HepG2 (cell line): ENCODE data around the gene FAIM2. TPM values are rescaled to one million over a fixed set of nuclear protein-coding genes. Genes with fewer than 3 reads are reported as not detected.

ENCODE experiments used
- E2F2 ChIP-seq: sonication (generic); formaldehyde crosslinking; IDR thresholded peaks from 2 replicates; pipeline ENCODE4 v1.4.0; 2020; ENCODE audit warnings: missing genetic modification reagents, borderline replicate concordance
- E2F5 ChIP-seq: sonication (generic); formaldehyde crosslinking; conservative IDR thresholded peaks from 2 replicates; pipeline ENCODE4 v1.4.0; 2020; ENCODE audit warnings: missing genetic modification reagents
- FOXA3 ChIP-seq: IDR thresholded peaks from 2 replicates; pipeline ENCODE4 v1.6.1; 2016; ENCODE audit warnings: missing genetic modification reagents, missing compliant biosample characterization
- GATAD1 ChIP-seq: IDR thresholded peaks from 2 replicates; pipeline ENCODE4 v1.6.1; 2016; ENCODE audit warnings: missing genetic modification reagents, missing compliant biosample characterization
- MEF2D ChIP-seq: sonication (generic); formaldehyde crosslinking; IDR thresholded peaks from 2 replicates; pipeline ENCODE4 v1.5.1; 2020; ENCODE audit warnings: mild to moderate bottlenecking, missing genetic modification reagents
- RNF2 ChIP-seq: fragments of 450-650 bp; conservative IDR thresholded peaks from 2 replicates; pipeline ENCODE4 v1.6.1; 2016; ENCODE audit warnings: low read depth
- SOX5 ChIP-seq: IDR thresholded peaks from 2 replicates; pipeline ENCODE4 v1.6.1; 2016; ENCODE audit warnings: borderline replicate concordance
- TBX2 ChIP-seq: sonication (generic); formaldehyde crosslinking; IDR thresholded peaks from 2 replicates; pipeline ENCODE4 v1.5.0; 2020; ENCODE audit warnings: missing genetic modification reagents, mild to moderate bottlenecking, borderline replicate concordance
- ZNF614 ChIP-seq: IDR thresholded peaks from 2 replicates; pipeline ENCODE4 v1.6.1; 2018; ENCODE audit warnings: missing biosample characterization, missing genetic modification reagents, inconsistent platforms, borderline replicate concordance
- polyA plus RNA-seq, 8 experiments: library from polyadenylated mRNA; depleted of rRNA in 3 of 8; stranded (reverse) in 7 of 8; unstranded in 1 of 8; fragments of >200 nt; fragmentation: Illumina TruSeq in 4 of 8; extraction: Trizol in 4 of 8; gene quantifications; 2 replicates each; pipeline versions ENCODE4 v1.2.1 to v1.2.3, GENCODE V29; 2011 to 2016; ENCODE audit warnings: low read depth in 4 of 8, missing spikeins in 1 of 8, mixed read lengths in 1 of 8; ENCODE audit not compliant: insufficient read depth in 1 of 8
- total RNA-seq, 5 experiments: library from RNA; depleted of rRNA; stranded (reverse); fragments of >200 nt; fragmentation: Illumina TruSeq; extraction: Trizol; gene quantifications; 2 replicates each; pipeline ENCODE4 v1.2.3, GENCODE V29; 2016; ENCODE audit warnings: low read depth in 1 of 5
- TF ChIP-seq, protein P1 (sequence below): IDR thresholded peaks from 2 replicates; pipeline ENCODE4 v1.4.0; 2020; ENCODE audit warnings: mild to moderate bottlenecking, missing genetic modification reagents

Gene FAIM2
- total and polyA plus RNA-seq, 2 of the 13 experiments (the other 11 are each of a cell fraction or from before 2014, with no cell fraction given): not detected

- TF ChIP-seq, protein P1, sequence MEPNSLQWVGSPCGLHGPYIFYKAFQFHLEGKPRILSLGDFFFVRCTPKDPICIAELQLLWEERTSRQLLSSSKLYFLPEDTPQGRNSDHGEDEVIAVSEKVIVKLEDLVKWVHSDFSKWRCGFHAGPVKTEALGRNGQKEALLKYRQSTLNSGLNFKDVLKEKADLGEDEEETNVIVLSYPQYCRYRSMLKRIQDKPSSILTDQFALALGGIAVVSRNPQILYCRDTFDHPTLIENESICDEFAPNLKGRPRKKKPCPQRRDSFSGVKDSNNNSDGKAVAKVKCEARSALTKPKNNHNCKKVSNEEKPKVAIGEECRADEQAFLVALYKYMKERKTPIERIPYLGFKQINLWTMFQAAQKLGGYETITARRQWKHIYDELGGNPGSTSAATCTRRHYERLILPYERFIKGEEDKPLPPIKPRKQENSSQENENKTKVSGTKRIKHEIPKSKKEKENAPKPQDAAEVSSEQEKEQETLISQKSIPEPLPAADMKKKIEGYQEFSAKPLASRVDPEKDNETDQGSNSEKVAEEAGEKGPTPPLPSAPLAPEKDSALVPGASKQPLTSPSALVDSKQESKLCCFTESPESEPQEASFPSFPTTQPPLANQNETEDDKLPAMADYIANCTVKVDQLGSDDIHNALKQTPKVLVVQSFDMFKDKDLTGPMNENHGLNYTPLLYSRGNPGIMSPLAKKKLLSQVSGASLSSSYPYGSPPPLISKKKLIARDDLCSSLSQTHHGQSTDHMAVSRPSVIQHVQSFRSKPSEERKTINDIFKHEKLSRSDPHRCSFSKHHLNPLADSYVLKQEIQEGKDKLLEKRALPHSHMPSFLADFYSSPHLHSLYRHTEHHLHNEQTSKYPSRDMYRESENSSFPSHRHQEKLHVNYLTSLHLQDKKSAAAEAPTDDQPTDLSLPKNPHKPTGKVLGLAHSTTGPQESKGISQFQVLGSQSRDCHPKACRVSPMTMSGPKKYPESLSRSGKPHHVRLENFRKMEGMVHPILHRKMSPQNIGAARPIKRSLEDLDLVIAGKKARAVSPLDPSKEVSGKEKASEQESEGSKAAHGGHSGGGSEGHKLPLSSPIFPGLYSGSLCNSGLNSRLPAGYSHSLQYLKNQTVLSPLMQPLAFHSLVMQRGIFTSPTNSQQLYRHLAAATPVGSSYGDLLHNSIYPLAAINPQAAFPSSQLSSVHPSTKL (CRISPR knock-in tag): peak; percentile 40; the same call in 1 of the 2 replicates
- no peak for TF ChIP-seq E2F2
- no peak for TF ChIP-seq E2F5
- peak; percentile 38; the same call in 1 of the 2 replicates for TF ChIP-seq SOX5
- TF ChIP-seq FOXA3 (CRISPR knock-in tag): peak; percentile 5; the same call in 1 of the 2 replicates
- TF ChIP-seq ZNF614 (CRISPR knock-in tag): peak; percentile 78; the same call in 1 of the 2 replicates
- peak; percentile 56; the same call in 1 of the 2 replicates for TF ChIP-seq MEF2D (CRISPR knock-in tag)
- TF ChIP-seq RNF2: 0 out of 2 replicates have a peak, but pooled peaks have one; percentile 37
- peak; percentile 50 for TF ChIP-seq GATAD1 (CRISPR knock-in tag)
- TF ChIP-seq TBX2 (CRISPR knock-in tag): peak; percentile 63; the same call in 1 of the 2 replicates
- TF ChIP-seq, all 625 proteins: peak for 156
These were observed 75.3 kb downstream of the FAIM2 start, which contains the start of gene NCKAP5L (continued) for GRCh38 chr12:49828133-49829091.
